ENCODE measurements around the gene OR10V1.

The OR10V1 gene

GRCh38 chr11:59713745-59714144 lies at the start of gene OR10V1:
TSS of gene OR10V1 (minus strand) at chr11:59713845. CDS start at chr11:59713845, 0 bp downstream.
- DNase-seq: no peak

- no peak for DNase-seq
Observed at GRCh38 chr11:59761993-59762392, 48.3 kb upstream of the OR10V1 start.

GRCh38 chr11:59760771-59761170 lies 47.1 kb upstream of the OR10V1 start:
- DNase-seq: no peak

GRCh38 chr11:59759900-59760299 lies 46.3 kb upstream of the OR10V1 start:
- no peak for DNase-seq

- no peak for DNase-seq
Observed at GRCh38 chr11:59758401-59759037, 44.9 kb upstream of the OR10V1 start.

- DNase-seq: no peak
Observed at GRCh38 chr11:59756845-59757244, 43.2 kb upstream of the OR10V1 start.

- no peak for DNase-seq
Observed at GRCh38 chr11:59756558-59756840, 42.9 kb upstream of the OR10V1 start.

GRCh38 chr11:59755701-59756557 lies 42.3 kb upstream of the OR10V1 start:
- peak in 1 of 2 experiments; percentile 33 for DNase-seq

GRCh38 chr11:59754859-59755700 lies 41.4 kb upstream of the OR10V1 start, which contains the start of gene STX3:
TSS of gene STX3 (plus strand) at chr11:59755376. CDS start at chr11:59755606, 230 bp downstream.
- peak; percentile 7 to 59 for DNase-seq

- no peak for DNase-seq
Observed at GRCh38 chr11:59754494-59754858, 40.8 kb upstream of the OR10V1 start.

- DNase-seq: peak; percentile 52 to 78
Observed at GRCh38 chr11:59753650-59754493, 40.2 kb upstream of the OR10V1 start.

- DNase-seq: no peak
Observed at GRCh38 chr11:59746111-59746510, 32.5 kb upstream of the OR10V1 start.

- DNase-seq: no peak
Observed at GRCh38 chr11:59730896-59731565, 17.4 kb upstream of the OR10V1 start.

GRCh38 chr11:59729834-59730233 lies 16.2 kb upstream of the OR10V1 start:
- DNase-seq: no peak

GRCh38 chr11:59728913-59729312 lies 15.3 kb upstream of the OR10V1 start:
- DNase-seq: no peak

GRCh38 chr11:59728154-59728553 lies 14.5 kb upstream of the OR10V1 start:
- DNase-seq: no peak

- DNase-seq: no peak
Observed at GRCh38 chr11:59727426-59727825, 13.8 kb upstream of the OR10V1 start.

- DNase-seq: no peak
Observed at GRCh38 chr11:59724066-59724465, 10.4 kb upstream of the OR10V1 start.

GRCh38 chr11:59719556-59719955 lies 5.9 kb upstream of the OR10V1 start:
- DNase-seq: no peak

- no peak for DNase-seq
Observed at GRCh38 chr11:59716051-59716450, 2.4 kb upstream of the OR10V1 start.

GRCh38 chr11:59710136-59710847 lies 3.4 kb downstream of the OR10V1 start:
- no peak for DNase-seq

Measured in NCI-H446 (cell line).